Fibroblast of lung (primary cell): ENCODE results near the gene FAM131B. TPM values are rescaled to one million over a fixed set of nuclear protein-coding genes. Genes with fewer than 3 reads are reported as not detected.

Experiments
- DNase-seq, 2 donors: peaks; one replicate each; pipeline versions ENCODE4 v3.0.0 to v3.0.0-alpha.2; 2010; ENCODE audit warnings: low read depth in 2 of 2
- H2AFZ ChIP-seq: 2 replicates; pipeline ENCODE4 v1.5.1; 2012; ENCODE audit warnings: low read length, control low read depth, inconsistent platforms
- H3K27ac ChIP-seq: 2 replicates; pipeline ENCODE4 v1.5.1; 2011; ENCODE audit warnings: low read length, control low read depth; ENCODE audit not compliant: insufficient read depth
- H3K27me3 ChIP-seq: 2 replicates; pipeline ENCODE4 v1.5.1; 2011; ENCODE audit warnings: mild to moderate bottlenecking, low read length; ENCODE audit not compliant: control insufficient read depth, insufficient read depth
- H3K36me3 ChIP-seq: 2 replicates; pipeline ENCODE4 v1.5.1; 2011; ENCODE audit warnings: low read length; ENCODE audit not compliant: control insufficient read depth, insufficient read depth
- H3K4me1 ChIP-seq: 2 replicates; pipeline ENCODE4 v1.5.1; 2011; ENCODE audit warnings: low read length; ENCODE audit not compliant: control insufficient read depth, insufficient read depth; ENCODE audit errors: extremely low read depth
- H3K4me2 ChIP-seq: 2 replicates; pipeline ENCODE4 v1.5.1; 2011; ENCODE audit warnings: low read length, control low read depth; ENCODE audit not compliant: insufficient read depth; ENCODE audit errors: extremely low read depth
- H3K4me3 ChIP-seq, 4 experiments: fragments of 200-600 bp in 1 of 4; sonication (generic) in 1 of 4; replicated peaks in 1 of 4; 2 replicates each; pipeline ENCODE4 v1.5.1; 2011 to 2016; ENCODE audit warnings: low read length in 4 of 4, low read depth in 3 of 4, mild to moderate bottlenecking in 3 of 4, control low read depth in 2 of 4, inconsistent platforms in 1 of 4, mixed read lengths in 1 of 4; ENCODE audit not compliant: insufficient read depth in 1 of 4; ENCODE audit errors: control extremely low read depth in 1 of 4
- H3K79me2 ChIP-seq: 2 replicates; pipeline ENCODE4 v1.5.1; 2012; ENCODE audit warnings: mild to moderate bottlenecking, low read length, inconsistent platforms; ENCODE audit not compliant: control insufficient read depth, insufficient read depth
- H3K9ac ChIP-seq: 2 replicates; pipeline ENCODE4 v1.5.1; 2011; ENCODE audit warnings: mild to moderate bottlenecking, low read length, control low read depth; ENCODE audit not compliant: insufficient read depth
- H3K9me3 ChIP-seq: 2 replicates; pipeline ENCODE4 v1.5.1; 2012; ENCODE audit warnings: low read depth, low read length; ENCODE audit not compliant: control insufficient read depth, insufficient read depth
- H4K20me1 ChIP-seq: 2 replicates; pipeline ENCODE4 v1.5.1; 2011; ENCODE audit warnings: low read length; ENCODE audit not compliant: control insufficient read depth, insufficient read depth; ENCODE audit errors: extremely low read depth
- CTCF ChIP-seq, 2 donors: IDR thresholded peaks in 1 of 2; conservative IDR thresholded peaks in 1 of 2; 1 replicate in 1 of 2; 2 replicates in 1 of 2; pipeline ENCODE4 v1.5.1; 2011 to 2012; ENCODE audit warnings: low read length in 2 of 2, control low read depth in 1 of 2, inconsistent platforms in 1 of 2, low read depth in 1 of 2, mild to moderate bottlenecking in 1 of 2
- EZH2 ChIP-seq: IDR thresholded peaks from 2 replicates; pipeline ENCODE4 v1.5.1; 2012; ENCODE audit warnings: low read length, control low read depth, mild to moderate bottlenecking; ENCODE audit errors: missing control alignments
- polyA plus RNA-seq, 2 donors: library from polyadenylated mRNA; depleted of rRNA in 1 of 2; stranded (reverse) in 1 of 2; unstranded in 1 of 2; fragments of >200 nt; gene quantifications; 2 replicates each; pipeline ENCODE4 v1.2.1, GENCODE V29; 2011 to 2012; ENCODE audit warnings: missing spikeins in 1 of 2
- total RNA-seq: library from RNA; depleted of rRNA; stranded (reverse); fragments of >200 nt; gene quantifications from 2 replicates; pipeline ENCODE4 v1.2.1, GENCODE V29; 2014

FAM131B gene
- total and polyA plus RNA-seq, 2 donors (not counting 1 experiment from before 2014, with no cell fraction given), result 2.0 to 3.8 TPM

DNA sequence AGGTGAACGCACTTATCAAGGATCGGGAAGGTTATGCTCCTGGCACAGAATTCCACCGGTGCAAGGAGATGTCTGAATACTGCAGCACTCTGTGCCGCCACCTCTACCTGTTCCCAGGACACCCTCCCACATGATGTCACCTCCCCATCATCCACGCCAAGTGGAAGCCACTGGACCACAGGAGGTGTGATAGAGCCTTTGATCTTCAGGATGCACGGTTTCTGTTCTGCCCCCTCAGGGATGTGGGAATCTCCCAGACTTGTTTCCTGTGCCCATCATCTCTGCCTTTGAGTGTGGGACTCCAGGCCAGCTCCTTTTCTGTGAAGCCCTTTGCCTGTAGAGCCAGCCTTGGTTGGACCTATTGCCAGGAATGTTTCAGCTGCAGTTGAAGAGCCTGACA is 57.6 kb downstream of the FAM131B start:
- no peaks in the 10 kb centered on the region for H3K79me2 ChIP-seq
- H3K4me3 ChIP-seq, result no peak overlapping the region
- H3K9me3 ChIP-seq, result no peaks in the 10 kb centered on the region
- no peak overlapping the region for H2AFZ ChIP-seq
- no peak overlapping the region for H3K9ac ChIP-seq
- H3K4me2 ChIP-seq, result no peak overlapping the region
- H3K27ac ChIP-seq, result no peak overlapping the region
- no peak for DNase-seq
- no peaks in the 10 kb centered on the region for H4K20me1 ChIP-seq
- no peak for TF ChIP-seq EZH2
- TF ChIP-seq CTCF (conservative IDR thresholded peaks at IDR 0.05 in 1 of 2, IDR thresholded peaks at IDR 0.05 in 1 of 2; ENCODE audit: low read depth in 1 of 2, low read length in 2 of 2), result no peak
- peaks cover 18% of the 10 kb centered on the region for H3K36me3 ChIP-seq
- no peaks in the 10 kb centered on the region for H3K4me1 ChIP-seq
- H3K27me3 ChIP-seq, result no peaks in the 10 kb centered on the region

- H3K9ac ChIP-seq, result no peak overlapping the region
- peaks cover 19% of the 10 kb centered on the region for H3K36me3 ChIP-seq
- no peak overlapping the region for H3K4me3 ChIP-seq
- no peaks in the 10 kb centered on the region for H3K9me3 ChIP-seq
- H3K4me1 ChIP-seq, result no peaks in the 10 kb centered on the region
- H3K4me2 ChIP-seq, result no peak overlapping the region
- H3K27me3 ChIP-seq, result no peaks in the 10 kb centered on the region
- H2AFZ ChIP-seq, result no peak overlapping the region
- H4K20me1 ChIP-seq, result no peaks in the 10 kb centered on the region
- TF ChIP-seq CTCF (conservative IDR thresholded peaks at IDR 0.05 in 1 of 2, IDR thresholded peaks at IDR 0.05 in 1 of 2; ENCODE audit: low read depth in 1 of 2, low read length in 2 of 2) (no peak), EZH2 (no peak)
- no peak for DNase-seq
- no peak overlapping the region for H3K27ac ChIP-seq
- no peaks in the 10 kb centered on the region for H3K79me2 ChIP-seq
Observed at GRCh38 chr7:143303733-143304132, 58.8 kb downstream of the FAM131B start.

Other genes with a start within 250 kb of the FAM131B start
- not detected in 2 replicates for gene PIP, start 230.6 kb downstream of the FAM131B start, total RNA-seq
- not detected in 2 replicates for gene PIP, start 230.6 kb downstream of the FAM131B start, polyA plus RNA-seq
- gene TAS2R39, start 179.3 kb downstream of the FAM131B start, total RNA-seq, result not detected in 2 replicates
- not detected in 2 replicates for gene TAS2R39, start 179.3 kb downstream of the FAM131B start, polyA plus RNA-seq
- gene TAS2R40, start 140.7 kb downstream of the FAM131B start, total RNA-seq, result not detected in 2 replicates
- not detected in 2 replicates for gene TAS2R40, start 140.7 kb downstream of the FAM131B start, polyA plus RNA-seq
- gene GSTK1, start 99.3 kb downstream of the FAM131B start, total RNA-seq, result 88.6 and 110 TPM in 2 replicates
- 131 and 132 TPM in 2 replicates for gene GSTK1, start 99.3 kb downstream of the FAM131B start, polyA plus RNA-seq
- under 0.01 TPM in 1 of 2 replicates, not detected in the other for gene TMEM139, start 77.8 kb downstream of the FAM131B start, total RNA-seq
- gene TMEM139, start 77.8 kb downstream of the FAM131B start, polyA plus RNA-seq, result not detected in 2 replicates
- 8.5 and 9.4 TPM in 2 replicates for gene CASP2, start 74.4 kb downstream of the FAM131B start, total RNA-seq
- 22.6 and 33.6 TPM in 2 replicates for gene CASP2, start 74.4 kb downstream of the FAM131B start, polyA plus RNA-seq
- gene CLCN1, start 46.6 kb downstream of the FAM131B start, total RNA-seq, result under 0.01 TPM in 2 replicates
- not detected in 2 replicates for gene CLCN1, start 46.6 kb downstream of the FAM131B start, polyA plus RNA-seq
- gene ZYX, start 18.6 kb upstream of the FAM131B start, total RNA-seq, result 16.9 and 33.5 TPM in 2 replicates
- gene ZYX, start 18.6 kb upstream of the FAM131B start, polyA plus RNA-seq, result 85.6 and 131 TPM in 2 replicates
- gene EPHA1, start 46.1 kb upstream of the FAM131B start, total RNA-seq, result under 0.01 and 0.26 TPM in 2 replicates
- 0.05 and 0.09 TPM in 2 replicates for gene EPHA1, start 46.1 kb upstream of the FAM131B start, polyA plus RNA-seq
- not detected in 2 replicates for gene TAS2R60, start 80.7 kb upstream of the FAM131B start, total RNA-seq
- gene TAS2R60, start 80.7 kb upstream of the FAM131B start, polyA plus RNA-seq, result not detected in 2 replicates
- not detected in 2 replicates for gene TAS2R41, start 115.2 kb upstream of the FAM131B start, total RNA-seq
- not detected in 2 replicates for gene TAS2R41, start 115.2 kb upstream of the FAM131B start, polyA plus RNA-seq
- gene CTAGE15, start 209.1 kb upstream of the FAM131B start, total RNA-seq, result 0.17 and 0.26 TPM in 2 replicates
- 0.07 TPM in 1 of 2 replicates, not detected in the other for gene CTAGE15, start 209.1 kb upstream of the FAM131B start, polyA plus RNA-seq